Spleen (tissue), 7 donors: ENCODE results near the gene PCNX2.

Experiments used
- CTCF ChIP-seq, 11 experiments: fragments of 200-600 bp in 7 of 11; fragments of 450-650 bp in 4 of 11; sonication (generic) in 4 of 11; IDR thresholded peaks in 8 of 11; conservative IDR thresholded peaks in 3 of 11; 1 replicate in 7 of 11; 2 replicates in 4 of 11; pipeline versions ENCODE4 v1.4.0 to v1.8.0; 2016 to 2021; ENCODE audit warnings: antibody characterized with exemption in 11 of 11, inconsistent platforms in 4 of 11, mild to moderate bottlenecking in 1 of 11
- POLR2A ChIP-seq, 3 donors: fragments of 450-650 bp; IDR thresholded peaks; one replicate each; pipeline ENCODE4 v1.5.1; 2017; ENCODE audit warnings: antibody characterized with exemption in 3 of 3, mild to moderate bottlenecking in 1 of 3
- POLR2AphosphoS5 ChIP-seq, 3 donors: sonication (generic); formaldehyde crosslinking; IDR thresholded peaks; one replicate each; pipeline ENCODE4 v1.5.1; 2017; ENCODE audit warnings: antibody characterized with exemption in 3 of 3
- donor health status: DM: no; HTN: no; CAD: no; lungs with moderate emphysema.
- donor health status: DM: no; HTN: no; CAD: no.
- donor health status: DM: no; HTN: no; CAD: no.

GRCh38 chr1:233042834-233043233 is 252.7 kb downstream of the PCNX2 start:
- no peak for TF ChIP-seq POLR2A (IDR thresholded peaks at IDR 0.05)
- TF ChIP-seq CTCF (IDR thresholded peaks at IDR 0.05 in 8 of 11, conservative IDR thresholded peaks at IDR 0.05 in 3 of 11): no peak
- TF ChIP-seq POLR2AphosphoS5 (IDR thresholded peaks at IDR 0.05): no peak
